GM12892 (cell line): ENCODE data around the gene KIAA1549.

Experiments used
- POLR2A ChIP-seq: IDR thresholded peaks from 2 replicates; pipeline ENCODE4 v1.6.1; 2011; ENCODE audit warnings: low read depth, low read length, control low read depth
- POLR2AphosphoS5 ChIP-seq: IDR thresholded peaks from 2 replicates; pipeline ENCODE4 v1.6.1; 2011; ENCODE audit warnings: low read depth, low read length, control low read depth

DNA sequence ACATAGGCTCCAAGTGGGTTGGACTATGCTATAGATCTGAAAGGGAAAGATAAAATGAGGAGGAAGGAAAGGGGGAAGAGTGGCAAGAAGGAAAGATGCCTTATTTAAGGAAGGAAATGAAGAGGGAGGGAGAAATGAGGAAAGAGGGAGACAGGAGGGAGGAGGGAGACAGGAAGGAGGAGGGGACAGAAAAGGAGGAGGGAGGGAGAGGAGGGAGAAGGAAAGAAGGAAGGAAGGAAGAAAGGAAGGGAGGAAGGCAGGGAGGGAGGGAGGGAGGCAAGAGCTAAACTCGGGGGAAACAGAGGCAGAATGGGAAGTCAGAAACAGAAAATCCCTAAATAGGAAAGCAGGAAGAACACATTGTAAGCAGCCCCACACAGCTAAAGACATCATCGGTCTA, 67.4 kb downstream of the KIAA1549 start:
- TF ChIP-seq POLR2A (no peak), POLR2AphosphoS5 (no peak)
